Measurements from ENCODE around the gene USB1. TPM values are rescaled to one million over a fixed set of nuclear protein-coding genes. Genes with fewer than 3 reads are reported as not detected.

Gene USB1
- total RNA-seq, 1 donor from 2014 or later = 43.0 TPM

DNA sequence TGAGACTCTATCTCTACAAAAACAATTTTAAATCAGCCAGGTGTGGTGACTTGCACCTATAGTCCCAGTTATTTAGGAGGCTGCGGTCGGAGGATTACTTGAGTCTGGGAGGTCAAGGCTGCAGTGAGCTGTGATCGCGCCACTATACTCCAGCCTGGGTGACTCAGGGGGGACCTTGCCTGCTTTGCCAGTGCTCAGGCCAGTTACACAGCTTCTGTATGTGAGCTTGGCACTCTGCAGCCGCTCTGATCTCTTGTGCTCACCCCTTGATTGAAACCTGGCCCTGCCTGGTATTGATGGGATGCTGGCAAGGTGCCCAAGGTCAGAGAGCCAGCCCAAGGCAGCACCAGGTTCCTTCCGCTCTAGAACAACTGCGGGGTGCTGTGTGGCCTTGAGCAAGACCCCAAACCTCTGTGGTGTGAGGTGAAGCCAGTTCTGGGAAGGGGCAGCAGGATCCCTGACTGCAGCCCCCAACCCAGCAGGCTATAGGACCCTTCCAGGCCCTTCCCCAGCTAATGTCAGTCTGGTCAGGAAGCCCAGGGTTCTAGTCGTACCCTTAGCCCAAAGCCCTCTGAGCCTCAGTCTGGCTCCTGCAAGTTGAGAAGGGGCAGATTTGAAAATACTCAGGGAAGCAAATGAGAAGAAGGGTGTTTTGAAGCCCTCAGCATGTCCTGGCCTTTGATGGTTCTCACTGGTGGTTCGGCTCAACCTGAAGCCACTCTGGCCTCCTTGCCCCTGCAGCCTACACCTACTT, 43.2 kb downstream of the USB1 start:
- no peak for DNase-seq (ENCODE audit: low spot score, unreplicated experiment)
- Mint-ChIP-seq H3K36me3 (ENCODE audit: insufficient read depth) (peaks cover 15% of the 10 kb centered on the region), H3K4me3 (ENCODE audit: low read depth) (no peak overlapping the region), H3K9me3 (ENCODE audit: low read depth) (no peaks in the 10 kb centered on the region), H3K27me3 (no peaks in the 10 kb centered on the region), H3K4me1 (ENCODE audit: low read depth) (peaks cover 7% of the 10 kb centered on the region), H3K27ac (no peak overlapping the region)
- no peak for TF ChIP-seq CTCF (IDR thresholded peaks at IDR 0.05; ENCODE audit: unreplicated experiment)

DNA sequence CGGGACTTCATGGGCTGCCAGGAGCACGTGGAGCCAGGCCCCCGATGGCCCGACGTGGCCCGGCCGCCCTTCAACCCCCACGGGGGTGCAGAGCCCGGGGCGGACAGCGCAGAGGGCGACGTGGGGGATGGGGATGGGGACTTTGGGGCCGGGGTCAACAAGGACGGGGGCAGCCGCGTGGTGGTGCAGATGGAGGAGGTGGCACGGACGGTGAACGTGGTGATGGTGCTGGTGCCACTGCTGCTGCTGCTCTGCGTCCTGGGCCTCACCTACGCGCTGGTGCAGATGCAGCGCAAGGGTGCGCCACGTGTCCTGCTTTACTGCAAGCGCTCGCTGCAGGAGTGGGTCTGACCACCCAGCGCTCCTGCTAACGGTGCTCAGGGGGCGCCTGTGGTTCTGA, 43.9 kb downstream of the USB1 start:
- no peak for TF ChIP-seq CTCF (IDR thresholded peaks at IDR 0.05; ENCODE audit: unreplicated experiment)
- no peak overlapping the region for H3K27ac Mint-ChIP-seq

GRCh38 chr16:58046054-58046881, 45.1 kb downstream of the USB1 start:
- TF ChIP-seq CTCF (IDR thresholded peaks at IDR 0.05; ENCODE audit: unreplicated experiment) = no peak
- Mint-ChIP-seq H3K4me3 (ENCODE audit: low read depth) (no peak overlapping the region), H3K4me1 (ENCODE audit: low read depth) (peaks cover 10% of the 10 kb centered on the region), H3K9me3 (ENCODE audit: low read depth) (no peaks in the 10 kb centered on the region), H3K27ac (no peak overlapping the region), H3K27me3 (no peaks in the 10 kb centered on the region), H3K36me3 (ENCODE audit: insufficient read depth) (peaks cover 8% of the 10 kb centered on the region)
- DNase-seq (ENCODE audit: low spot score, unreplicated experiment) = no peak

More for the DNA sequence above, 43.9 kb downstream of the USB1 start:
- H3K9me3 Mint-ChIP-seq (ENCODE audit: low read depth) = no peaks in the 10 kb centered on the region
- peaks cover 10% of the 10 kb centered on the region for H3K36me3 Mint-ChIP-seq (ENCODE audit: insufficient read depth)
- peaks cover 9% of the 10 kb centered on the region for H3K4me1 Mint-ChIP-seq (ENCODE audit: low read depth)
- H3K4me3 Mint-ChIP-seq (ENCODE audit: low read depth) = no peak overlapping the region
- no peaks in the 10 kb centered on the region for H3K27me3 Mint-ChIP-seq
- no peak for DNase-seq (ENCODE audit: low spot score, unreplicated experiment)

- Mint-ChIP-seq H3K4me1 (ENCODE audit: low read depth) (peaks cover 10% of the 10 kb centered on the region), H3K27ac (no peak overlapping the region), H3K27me3 (no peaks in the 10 kb centered on the region), H3K9me3 (ENCODE audit: low read depth) (no peaks in the 10 kb centered on the region), H3K36me3 (ENCODE audit: insufficient read depth) (peaks cover 8% of the 10 kb centered on the region), H3K4me3 (ENCODE audit: low read depth) (no peak overlapping the region)
- DNase-seq (ENCODE audit: low spot score, unreplicated experiment) = no peak
- TF ChIP-seq CTCF (IDR thresholded peaks at IDR 0.05; ENCODE audit: unreplicated experiment) = no peak
These were observed 45.7 kb downstream of the USB1 start for GRCh38 chr16:58046936-58047335.

DNA sequence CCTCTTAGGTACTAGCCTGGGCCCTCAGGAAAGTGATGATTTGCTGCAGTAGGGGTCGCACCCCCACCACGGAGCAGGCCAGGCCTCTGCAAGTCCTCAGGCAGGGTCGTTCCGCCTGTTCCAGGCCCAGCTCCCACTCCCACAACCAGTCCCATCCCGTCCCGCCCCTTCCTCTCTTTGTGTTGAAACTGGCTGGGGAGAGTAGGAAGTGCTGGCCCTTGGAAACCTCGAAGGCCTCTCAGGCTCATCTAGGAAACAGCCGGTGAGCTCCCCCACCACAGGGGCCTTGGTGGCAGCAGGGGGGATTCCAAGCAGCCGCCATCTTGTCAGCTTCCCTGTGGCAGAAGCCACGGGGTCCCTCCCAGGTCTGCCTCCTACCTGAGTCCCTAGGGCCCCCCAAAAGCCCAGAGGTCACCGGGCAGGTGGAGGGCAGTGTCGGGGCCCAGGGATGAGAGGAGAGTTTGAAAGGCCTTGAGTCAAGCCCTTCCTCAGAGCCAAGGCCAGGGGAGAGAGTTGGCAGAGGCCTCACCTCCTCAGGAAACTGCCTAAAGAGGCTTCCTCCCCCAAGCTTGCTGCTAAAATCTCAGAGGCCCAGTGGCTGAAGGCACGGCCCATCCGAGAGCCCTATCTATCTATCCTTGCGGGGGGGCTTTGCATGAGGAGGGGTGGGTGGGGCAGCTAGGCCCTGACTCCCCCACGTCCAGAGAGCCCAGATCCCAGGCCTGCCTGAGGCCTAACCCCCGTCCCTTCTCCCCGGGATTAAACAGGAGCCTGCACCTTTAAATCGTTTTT, 46.5 kb downstream of the USB1 start:
- H3K36me3 Mint-ChIP-seq (ENCODE audit: insufficient read depth) = peaks cover 6% of the 10 kb centered on the region
- H3K27ac Mint-ChIP-seq = peak overlapping the region; percentile 84
- H3K4me3 Mint-ChIP-seq (ENCODE audit: low read depth) = no peak overlapping the region
- H3K27me3 Mint-ChIP-seq = no peaks in the 10 kb centered on the region
- H3K4me1 Mint-ChIP-seq (ENCODE audit: low read depth) = peaks cover 10% of the 10 kb centered on the region
- no peaks in the 10 kb centered on the region for H3K9me3 Mint-ChIP-seq (ENCODE audit: low read depth)
- no peak for TF ChIP-seq CTCF (IDR thresholded peaks at IDR 0.05; ENCODE audit: unreplicated experiment)
- no peak for DNase-seq (ENCODE audit: low spot score, unreplicated experiment)

Data from progenitor cell of endocrine pancreas (in vitro differentiated cells).